Measurements from ENCODE around the gene MAF.

DNA sequence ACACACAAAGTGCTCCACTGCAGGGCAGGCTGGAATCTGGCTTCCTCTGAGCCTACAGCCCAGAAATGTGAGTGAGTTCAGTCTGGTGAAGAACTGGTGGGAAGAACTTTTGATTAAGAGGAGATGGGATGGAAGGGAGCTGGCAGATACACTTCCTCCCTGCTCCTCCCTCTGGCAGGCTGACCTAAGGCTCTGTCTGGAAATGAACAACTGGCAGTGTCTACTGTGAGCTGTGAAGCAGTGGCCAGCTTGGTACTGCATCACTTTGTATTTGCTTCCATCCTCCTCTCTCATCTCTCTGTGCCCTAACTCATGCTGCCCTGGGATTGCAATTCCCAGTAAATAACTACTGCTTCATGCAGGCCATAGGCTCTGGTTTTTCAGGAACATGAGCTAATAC lies 45.6 kb downstream of the MAF start:
- TF ChIP-seq, protein P1, sequence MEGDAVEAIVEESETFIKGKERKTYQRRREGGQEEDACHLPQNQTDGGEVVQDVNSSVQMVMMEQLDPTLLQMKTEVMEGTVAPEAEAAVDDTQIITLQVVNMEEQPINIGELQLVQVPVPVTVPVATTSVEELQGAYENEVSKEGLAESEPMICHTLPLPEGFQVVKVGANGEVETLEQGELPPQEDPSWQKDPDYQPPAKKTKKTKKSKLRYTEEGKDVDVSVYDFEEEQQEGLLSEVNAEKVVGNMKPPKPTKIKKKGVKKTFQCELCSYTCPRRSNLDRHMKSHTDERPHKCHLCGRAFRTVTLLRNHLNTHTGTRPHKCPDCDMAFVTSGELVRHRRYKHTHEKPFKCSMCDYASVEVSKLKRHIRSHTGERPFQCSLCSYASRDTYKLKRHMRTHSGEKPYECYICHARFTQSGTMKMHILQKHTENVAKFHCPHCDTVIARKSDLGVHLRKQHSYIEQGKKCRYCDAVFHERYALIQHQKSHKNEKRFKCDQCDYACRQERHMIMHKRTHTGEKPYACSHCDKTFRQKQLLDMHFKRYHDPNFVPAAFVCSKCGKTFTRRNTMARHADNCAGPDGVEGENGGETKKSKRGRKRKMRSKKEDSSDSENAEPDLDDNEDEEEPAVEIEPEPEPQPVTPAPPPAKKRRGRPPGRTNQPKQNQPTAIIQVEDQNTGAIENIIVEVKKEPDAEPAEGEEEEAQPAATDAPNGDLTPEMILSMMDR (IDR thresholded peaks at IDR 0.05), result no peak
- TF ChIP-seq EP300 (IDR thresholded peaks at IDR 0.05), result no peak
- no peak for TF ChIP-seq POLR2A (IDR thresholded peaks at IDR 0.05)

Measured in tibial nerve (tissue), 4 donors.